Measurements from ENCODE around the gene TAS2R1.

The TAS2R1 gene

DNA sequence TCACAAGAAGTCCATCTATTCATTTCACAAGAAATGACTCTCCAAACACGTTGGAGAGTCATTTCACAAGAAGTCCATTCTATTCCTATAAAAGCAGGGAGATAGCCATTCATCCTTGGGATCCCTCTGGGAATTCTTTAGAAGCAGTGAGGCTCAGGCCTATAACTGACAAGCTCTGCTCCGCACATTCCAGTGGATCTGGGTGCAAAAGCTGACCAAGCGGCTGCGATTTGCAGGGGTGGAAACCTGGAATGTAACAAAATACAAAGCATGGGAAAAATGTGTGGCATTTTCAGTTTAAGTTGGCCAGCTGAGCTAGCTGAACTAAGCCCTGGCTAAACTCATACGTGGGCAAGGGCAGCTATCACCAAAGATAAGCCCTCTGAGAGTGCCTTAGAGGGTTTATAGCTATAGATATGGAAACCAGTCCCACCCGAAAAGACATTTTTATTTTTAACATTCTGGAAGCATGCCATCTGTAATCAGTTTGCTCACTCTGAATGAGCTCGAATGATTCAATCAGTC lies 8.7 kb downstream of the TAS2R1 start:
- Histone ChIP-seq H3K4me3 (ENCODE audit: low read length) (no peak overlapping the region), H3K36me3 (ENCODE audit: control insufficient read depth, insufficient read depth, low read length) (no peaks in the 10 kb centered on the region), H3K27me3 (ENCODE audit: control insufficient read depth, insufficient read depth, low read length) (peaks cover 8% of the 10 kb centered on the region), H3K9ac (ENCODE audit: low read length) (no peak overlapping the region), H3K9me3 (ENCODE audit: control insufficient read depth, low read length) (no peaks in the 10 kb centered on the region), H3K4me1 (ENCODE audit: control insufficient read depth, insufficient read depth, low read length) (peaks cover 26% of the 10 kb centered on the region)

DNA sequence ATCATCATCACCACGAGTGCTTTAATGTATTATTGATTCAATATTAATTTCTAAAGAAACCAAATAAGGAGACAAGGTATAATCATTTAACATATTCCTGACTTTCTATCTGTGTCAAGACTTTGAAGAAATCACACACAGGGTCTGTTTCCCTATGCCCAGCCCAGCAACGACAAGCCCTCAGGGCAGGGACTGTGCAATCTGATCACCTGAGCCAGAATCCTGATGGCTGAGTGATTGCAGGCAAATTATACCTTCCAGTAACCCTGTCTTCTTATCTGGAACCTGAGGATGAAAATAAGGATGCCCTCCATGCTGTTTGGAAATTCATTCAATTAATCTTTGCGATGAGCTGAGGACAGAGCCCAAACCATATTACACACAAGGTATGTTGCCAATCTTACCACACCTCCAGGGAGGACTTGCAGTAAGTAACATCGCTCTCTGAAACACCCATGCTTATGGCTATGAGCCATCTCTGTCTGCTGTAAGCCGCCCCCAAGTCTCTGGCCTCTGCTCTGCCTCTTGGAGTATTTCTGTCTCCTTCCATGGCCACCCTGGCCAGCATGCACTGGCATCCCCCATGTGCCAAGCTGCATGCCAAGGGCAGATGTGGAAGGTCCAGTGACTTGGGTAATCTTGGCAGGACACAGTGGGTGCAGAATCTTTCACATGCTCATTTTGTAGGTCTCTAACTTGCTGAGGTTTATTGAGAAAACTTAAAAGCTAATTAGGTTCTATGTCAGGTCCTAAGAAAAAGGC lies 10.6 kb downstream of the TAS2R1 start:
- Histone ChIP-seq H3K9ac (ENCODE audit: low read length) (no peak overlapping the region), H3K4me1 (ENCODE audit: control insufficient read depth, insufficient read depth, low read length) (peaks cover 26% of the 10 kb centered on the region), H3K36me3 (ENCODE audit: control insufficient read depth, insufficient read depth, low read length) (no peaks in the 10 kb centered on the region), H3K9me3 (ENCODE audit: control insufficient read depth, low read length) (no peaks in the 10 kb centered on the region), H3K4me3 (ENCODE audit: low read length) (no peak overlapping the region), H3K27me3 (ENCODE audit: control insufficient read depth, insufficient read depth, low read length) (peaks cover 8% of the 10 kb centered on the region)

DNA sequence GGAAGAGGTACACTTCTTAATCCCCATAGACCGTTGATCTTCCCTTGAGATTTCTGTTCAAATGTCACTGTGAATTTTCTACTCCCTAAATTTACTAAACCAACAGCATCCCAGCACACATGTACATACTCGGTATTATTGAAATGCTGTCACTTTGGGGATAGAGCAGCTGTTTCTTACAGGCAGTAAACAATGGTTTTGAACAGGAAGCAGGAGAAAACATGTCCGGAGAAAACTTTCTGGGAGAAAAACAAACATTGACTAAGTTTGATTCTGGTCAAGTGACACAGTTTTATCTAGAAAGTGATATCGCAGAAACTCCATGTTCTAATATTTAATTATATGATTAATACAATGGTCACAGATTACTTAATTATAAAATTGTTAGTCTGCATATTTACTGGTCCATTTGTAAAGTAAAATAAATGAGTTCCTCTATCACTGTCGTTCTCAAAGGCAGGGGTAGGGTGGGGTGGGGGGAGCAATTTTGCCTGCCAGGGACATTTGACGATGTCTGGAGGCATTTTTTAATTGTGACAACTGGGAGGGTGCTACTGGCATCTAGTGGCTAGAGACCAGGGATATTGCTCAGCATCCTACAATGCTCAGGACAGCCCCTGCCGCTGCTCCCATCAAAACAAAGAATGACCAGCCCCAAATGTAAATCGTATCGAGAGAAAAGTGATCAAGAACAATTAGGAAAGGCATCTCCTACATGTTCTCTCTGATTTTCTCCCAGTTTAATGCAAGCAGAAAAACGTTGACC lies 12.2 kb downstream of the TAS2R1 start:
- Histone ChIP-seq H3K36me3 (ENCODE audit: control insufficient read depth, insufficient read depth, low read length) (no peaks in the 10 kb centered on the region), H3K9ac (ENCODE audit: low read length) (no peak overlapping the region), H3K4me3 (ENCODE audit: low read length) (no peak overlapping the region), H3K9me3 (ENCODE audit: control insufficient read depth, low read length) (no peaks in the 10 kb centered on the region), H3K27me3 (ENCODE audit: control insufficient read depth, insufficient read depth, low read length) (peaks cover 8% of the 10 kb centered on the region), H3K4me1 (ENCODE audit: control insufficient read depth, insufficient read depth, low read length) (peaks cover 26% of the 10 kb centered on the region)

DNA sequence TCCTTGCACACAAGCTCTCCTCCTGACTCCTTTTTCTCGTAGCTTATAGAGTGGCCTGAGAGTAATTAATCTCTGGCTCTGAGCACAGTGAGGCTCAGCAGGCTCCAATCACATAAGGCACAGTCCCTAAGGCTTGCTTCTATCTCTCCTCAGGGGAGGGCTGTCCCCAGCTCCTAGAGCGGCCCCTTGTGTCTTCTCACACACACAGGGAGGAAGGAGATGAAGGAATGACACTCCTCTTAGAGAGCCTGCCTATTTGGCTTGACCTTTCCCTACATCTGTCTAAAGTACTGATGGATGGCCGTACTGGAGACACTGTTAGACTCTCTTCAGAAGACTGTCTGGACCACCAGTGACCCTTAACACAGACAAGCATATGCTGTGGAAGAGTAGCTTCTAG lies 12.9 kb downstream of the TAS2R1 start:
- Histone ChIP-seq H3K9ac (ENCODE audit: low read length) (no peak overlapping the region), H3K36me3 (ENCODE audit: control insufficient read depth, insufficient read depth, low read length) (no peaks in the 10 kb centered on the region), H3K9me3 (ENCODE audit: control insufficient read depth, low read length) (no peaks in the 10 kb centered on the region), H3K4me1 (ENCODE audit: control insufficient read depth, insufficient read depth, low read length) (peaks cover 22% of the 10 kb centered on the region), H3K4me3 (ENCODE audit: low read length) (no peak overlapping the region), H3K27me3 (ENCODE audit: control insufficient read depth, insufficient read depth, low read length) (peaks cover 8% of the 10 kb centered on the region)

DNA sequence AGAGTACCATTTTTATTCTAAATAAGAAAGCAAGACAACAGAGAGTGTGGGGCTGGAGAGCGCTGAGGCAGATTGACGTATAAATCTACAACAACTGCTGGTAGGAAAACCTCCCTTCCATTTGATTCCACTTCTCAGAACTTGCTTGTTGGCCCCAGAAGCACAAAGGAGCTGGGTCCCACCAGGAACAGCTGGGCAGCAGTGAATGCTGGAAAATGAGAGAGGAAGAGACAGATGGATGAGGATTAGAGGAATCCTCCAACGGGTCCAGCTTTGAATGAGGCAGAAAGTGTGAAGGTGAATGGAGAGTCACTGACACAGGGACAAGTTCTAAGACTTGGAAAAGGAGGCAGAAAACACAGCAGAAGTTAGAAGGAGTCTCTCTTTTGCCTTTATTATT lies 14.8 kb downstream of the TAS2R1 start:
- Histone ChIP-seq H3K4me3 (ENCODE audit: low read length) (no peak overlapping the region), H3K27me3 (ENCODE audit: control insufficient read depth, insufficient read depth, low read length) (peaks cover 8% of the 10 kb centered on the region), H3K36me3 (ENCODE audit: control insufficient read depth, insufficient read depth, low read length) (no peaks in the 10 kb centered on the region), H3K9me3 (ENCODE audit: control insufficient read depth, low read length) (no peaks in the 10 kb centered on the region), H3K4me1 (ENCODE audit: control insufficient read depth, insufficient read depth, low read length) (peaks cover 15% of the 10 kb centered on the region), H3K9ac (ENCODE audit: low read length) (no peak overlapping the region)

DNA sequence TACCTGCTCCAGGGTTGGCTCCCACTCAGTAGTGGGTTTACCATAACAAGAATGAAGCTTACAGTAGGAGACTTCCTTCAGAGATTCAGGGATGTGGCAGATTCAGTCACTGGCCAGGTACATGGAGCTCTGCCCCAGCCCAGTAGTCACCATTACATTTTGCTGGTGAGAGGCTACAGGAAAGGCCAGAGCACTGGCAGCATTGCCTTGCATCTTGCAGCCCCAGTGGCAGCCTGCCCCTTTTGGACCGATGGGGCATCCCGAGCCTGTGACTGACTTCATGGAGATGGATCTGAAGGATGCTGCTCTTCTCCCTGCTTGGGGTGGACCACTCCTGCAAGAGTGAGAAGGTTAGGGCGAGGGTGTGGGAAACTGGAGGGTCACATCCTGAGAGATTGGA lies 16.8 kb downstream of the TAS2R1 start:
- Histone ChIP-seq H3K9ac (ENCODE audit: low read length) (no peak overlapping the region), H3K9me3 (ENCODE audit: control insufficient read depth, low read length) (no peaks in the 10 kb centered on the region), H3K36me3 (ENCODE audit: control insufficient read depth, insufficient read depth, low read length) (no peaks in the 10 kb centered on the region), H3K27me3 (ENCODE audit: control insufficient read depth, insufficient read depth, low read length) (no peaks in the 10 kb centered on the region), H3K4me1 (ENCODE audit: control insufficient read depth, insufficient read depth, low read length) (peaks cover 8% of the 10 kb centered on the region), H3K4me3 (ENCODE audit: low read length) (no peak overlapping the region)

DNA sequence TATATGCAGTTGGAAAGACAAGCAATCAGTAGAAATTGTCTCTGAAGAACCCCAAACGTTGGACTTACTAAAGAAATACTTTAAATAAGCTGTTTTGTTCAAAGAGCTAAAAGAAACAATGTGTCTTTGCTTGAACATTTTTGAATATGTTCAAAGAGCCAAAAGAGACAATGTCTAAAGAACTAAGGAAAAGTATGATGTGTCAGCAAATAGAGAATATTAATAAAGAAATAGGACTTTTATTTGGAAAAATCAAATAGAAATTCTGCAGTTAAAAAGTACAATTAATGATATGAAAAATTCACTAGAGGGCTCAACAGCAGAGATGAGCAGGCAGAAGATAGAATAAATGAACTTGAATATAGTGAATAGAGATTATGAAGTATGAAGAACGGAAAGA lies 19.2 kb downstream of the TAS2R1 start:
- H3K9me3 ChIP-seq (ENCODE audit: control insufficient read depth, low read length): no peaks in the 10 kb centered on the region
- H3K27me3 ChIP-seq (ENCODE audit: control insufficient read depth, insufficient read depth, low read length): no peaks in the 10 kb centered on the region
- no peaks in the 10 kb centered on the region for H3K36me3 ChIP-seq (ENCODE audit: control insufficient read depth, insufficient read depth, low read length)
- no peaks in the 10 kb centered on the region for H3K4me1 ChIP-seq (ENCODE audit: control insufficient read depth, insufficient read depth, low read length)
- no peak overlapping the region for H3K9ac ChIP-seq (ENCODE audit: low read length)
- H3K4me3 ChIP-seq (ENCODE audit: low read length): no peak overlapping the region

DNA sequence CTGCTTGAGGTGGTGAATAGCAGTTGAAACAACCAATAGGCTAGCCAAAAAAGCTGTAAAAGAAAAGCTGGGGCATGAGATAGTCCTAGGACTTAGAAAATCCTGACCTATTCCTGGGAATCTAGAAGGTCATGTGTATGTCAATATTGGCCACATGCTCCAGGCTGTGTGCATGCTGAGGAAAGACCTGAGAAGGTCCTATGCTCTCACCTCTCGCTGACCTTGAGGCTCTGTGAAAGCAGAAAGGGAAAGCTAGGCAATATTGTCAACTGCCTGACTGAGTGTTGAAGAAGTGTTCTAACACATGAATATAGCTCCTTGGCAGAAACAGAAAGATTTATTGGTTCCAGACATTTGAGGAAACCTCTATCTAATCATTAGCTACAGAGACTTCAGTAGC lies 19.8 kb downstream of the TAS2R1 start:
- Histone ChIP-seq H3K9me3 (ENCODE audit: control insufficient read depth, low read length) (no peaks in the 10 kb centered on the region), H3K27me3 (ENCODE audit: control insufficient read depth, insufficient read depth, low read length) (no peaks in the 10 kb centered on the region), H3K4me3 (ENCODE audit: low read length) (no peak overlapping the region), H3K36me3 (ENCODE audit: control insufficient read depth, insufficient read depth, low read length) (no peaks in the 10 kb centered on the region), H3K4me1 (ENCODE audit: control insufficient read depth, insufficient read depth, low read length) (no peaks in the 10 kb centered on the region), H3K9ac (ENCODE audit: low read length) (no peak overlapping the region)

DNA sequence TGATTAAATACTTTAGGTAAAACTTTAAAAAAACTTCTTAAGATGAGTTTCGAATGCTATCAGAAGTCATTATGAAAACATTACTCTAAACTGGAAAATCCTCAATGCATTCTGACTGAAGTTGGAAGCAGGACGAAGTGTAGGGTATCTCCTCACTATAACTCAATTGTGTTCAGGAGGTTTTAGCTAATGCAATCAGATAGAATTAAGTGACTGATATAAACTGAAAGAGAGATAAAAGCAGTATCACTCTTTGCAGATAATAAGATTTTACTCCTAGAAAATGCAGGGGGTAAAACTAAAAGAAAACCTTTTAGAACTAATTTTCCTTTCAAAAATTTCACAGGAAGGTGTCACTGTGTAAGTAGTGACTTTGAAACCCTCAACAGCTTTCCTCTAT lies 22.1 kb downstream of the TAS2R1 start:
- Histone ChIP-seq H3K9me3 (ENCODE audit: control insufficient read depth, low read length) (no peaks in the 10 kb centered on the region), H3K9ac (ENCODE audit: low read length) (no peak overlapping the region), H3K4me1 (ENCODE audit: control insufficient read depth, insufficient read depth, low read length) (no peaks in the 10 kb centered on the region), H3K36me3 (ENCODE audit: control insufficient read depth, insufficient read depth, low read length) (no peaks in the 10 kb centered on the region), H3K27me3 (ENCODE audit: control insufficient read depth, insufficient read depth, low read length) (no peaks in the 10 kb centered on the region), H3K4me3 (ENCODE audit: low read length) (no peak overlapping the region)

DNA sequence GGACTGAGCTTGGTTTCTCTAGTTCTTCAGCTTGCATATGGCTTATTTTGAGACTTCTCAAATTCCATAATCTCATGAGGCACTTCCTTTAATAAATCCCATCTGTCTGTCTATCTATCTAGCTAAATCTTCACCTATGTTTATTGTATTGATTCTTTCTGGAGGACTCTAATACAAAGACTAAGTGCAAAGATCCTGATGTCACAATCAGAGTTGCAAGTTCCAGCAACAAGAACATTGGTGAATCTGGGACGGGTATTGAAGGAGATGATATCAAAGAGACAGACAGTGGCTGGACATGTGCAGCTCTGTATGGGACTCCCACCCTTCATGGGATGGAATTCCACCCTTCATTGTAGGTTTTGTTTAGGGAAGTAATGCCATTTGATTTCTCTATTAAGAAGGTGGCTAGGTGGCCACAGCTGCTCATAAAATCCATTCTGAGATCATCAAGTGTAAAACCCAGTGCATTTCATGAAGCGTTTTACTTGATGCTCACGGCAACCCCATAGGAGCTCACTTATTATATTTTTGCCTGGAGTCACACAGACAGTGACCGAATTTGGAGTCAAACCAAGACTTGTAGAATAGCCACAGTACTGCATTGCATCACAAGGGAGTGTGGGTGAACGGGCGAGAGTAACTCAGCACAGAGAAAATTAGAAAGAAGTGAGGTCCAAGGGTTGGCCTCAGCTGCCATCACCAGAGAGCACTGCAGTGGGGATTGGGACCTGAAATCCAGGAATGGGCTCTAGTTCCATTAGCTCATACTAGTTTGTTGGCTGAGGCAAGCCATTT lies 24.9 kb downstream of the TAS2R1 start:
- Histone ChIP-seq H3K27me3 (ENCODE audit: control insufficient read depth, insufficient read depth, low read length) (no peaks in the 10 kb centered on the region), H3K9ac (ENCODE audit: low read length) (no peak overlapping the region), H3K4me1 (ENCODE audit: control insufficient read depth, insufficient read depth, low read length) (no peaks in the 10 kb centered on the region), H3K36me3 (ENCODE audit: control insufficient read depth, insufficient read depth, low read length) (no peaks in the 10 kb centered on the region), H3K9me3 (ENCODE audit: control insufficient read depth, low read length) (no peaks in the 10 kb centered on the region), H3K4me3 (ENCODE audit: low read length) (no peak overlapping the region)

DNA sequence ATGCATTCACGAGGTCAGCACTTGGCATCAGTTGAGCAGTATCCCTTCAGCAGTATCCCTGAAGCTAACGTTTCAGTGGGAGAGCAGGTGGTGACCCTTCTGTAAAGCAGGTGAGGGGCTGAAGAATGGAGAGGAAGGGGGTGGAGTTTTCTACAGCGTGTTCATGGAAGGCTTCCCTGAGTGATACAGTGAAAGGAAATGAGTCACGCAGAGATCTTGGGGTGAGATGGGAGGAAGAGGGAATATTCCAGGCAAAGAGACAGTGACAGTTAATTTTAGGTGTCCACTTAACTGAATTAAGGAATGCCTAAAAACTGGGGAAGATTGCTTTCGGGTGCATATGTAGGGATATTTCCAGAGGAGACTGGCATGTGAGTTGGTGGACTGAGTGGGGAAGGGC lies 25.7 kb downstream of the TAS2R1 start:
- Histone ChIP-seq H3K4me3 (ENCODE audit: low read length) (no peak overlapping the region), H3K9me3 (ENCODE audit: control insufficient read depth, low read length) (no peaks in the 10 kb centered on the region), H3K9ac (ENCODE audit: low read length) (no peak overlapping the region), H3K4me1 (ENCODE audit: control insufficient read depth, insufficient read depth, low read length) (no peaks in the 10 kb centered on the region), H3K27me3 (ENCODE audit: control insufficient read depth, insufficient read depth, low read length) (no peaks in the 10 kb centered on the region), H3K36me3 (ENCODE audit: control insufficient read depth, insufficient read depth, low read length) (no peaks in the 10 kb centered on the region)

Data from mucosa of stomach (tissue), 1 donor.